Activated B cell treated with CpG ODN at 0.5 μM for 24 hours (primary cell): ENCODE data around the gene GARIN5A. TPM values are rescaled to one million over a fixed set of nuclear protein-coding genes. Genes with fewer than 3 reads are reported as not detected.

Experiments used
- ATAC-seq: fragments of 200-7000 bp; cut with Tn5 transposase; one replicate; pipeline ENCODE4 v1.10.0; 2021; ENCODE audit warnings: low read depth, mild to moderate bottlenecking, moderate library complexity
- CTCF ChIA-PET: fragments of 350-600 bp; sonication (Branson Sonifier 250); formaldehyde crosslinking; loops from one replicate; lab custom pipeline; 2021; ENCODE audit warnings: antibody characterized with exemption; lab: Charles Lee
- POLR2A ChIA-PET: fragments of 350-600 bp; sonication (Branson Sonifier 250); formaldehyde crosslinking; loops from one replicate; lab custom pipeline; 2021; ENCODE audit warnings: antibody characterized with exemption; lab: Charles Lee
- DNase-seq: peaks from one replicate; pipeline ENCODE4 v3.0.0; 2022
- H3K27ac Mint-ChIP-seq: one replicate; pipeline ENCODE4 v1.8.0; 2020; ENCODE audit warnings: mixed read lengths
- H3K27me3 Mint-ChIP-seq: one replicate; pipeline ENCODE4 v1.8.0; 2021; ENCODE audit warnings: mixed read lengths
- H3K36me3 Mint-ChIP-seq: one replicate; pipeline ENCODE4 v1.8.0; 2021; ENCODE audit warnings: low read depth, mixed read lengths
- H3K4me1 Mint-ChIP-seq: one replicate; pipeline ENCODE4 v1.8.0; 2021; ENCODE audit warnings: mixed read lengths
- H3K4me3 Mint-ChIP-seq: one replicate; pipeline ENCODE4 v1.8.0; 2020; ENCODE audit warnings: mild to moderate bottlenecking, mixed read lengths
- H3K9me3 Mint-ChIP-seq: one replicate; pipeline ENCODE4 v1.8.0; 2020; ENCODE audit warnings: mixed read lengths
- CTCF ChIP-seq: fragments of 200-600 bp; IDR thresholded peaks from one replicate; pipeline ENCODE4 v1.8.0; 2022; ENCODE audit warnings: antibody characterized with exemption, mild to moderate bottlenecking
- intact Hi-C: fragments of 100-400 bp; cut with micrococcal nuclease; formaldehyde crosslinking; loops from one replicate; pipeline ENCODE4 v1.15.1; 2024
- total RNA-seq: library from RNA; stranded (reverse); gene quantifications from 2 replicates; pipeline ENCODE4 v1.2.3, GENCODE V29; 2022

Gene GARIN5A
- total RNA-seq, 1 donor from 2014 or later = 0.67 TPM

GRCh38 chr19:50464348-50464747 is 12.3 kb downstream of the GARIN5A start:
- POLR2A ChIA-PET = no interaction called here

DNA sequence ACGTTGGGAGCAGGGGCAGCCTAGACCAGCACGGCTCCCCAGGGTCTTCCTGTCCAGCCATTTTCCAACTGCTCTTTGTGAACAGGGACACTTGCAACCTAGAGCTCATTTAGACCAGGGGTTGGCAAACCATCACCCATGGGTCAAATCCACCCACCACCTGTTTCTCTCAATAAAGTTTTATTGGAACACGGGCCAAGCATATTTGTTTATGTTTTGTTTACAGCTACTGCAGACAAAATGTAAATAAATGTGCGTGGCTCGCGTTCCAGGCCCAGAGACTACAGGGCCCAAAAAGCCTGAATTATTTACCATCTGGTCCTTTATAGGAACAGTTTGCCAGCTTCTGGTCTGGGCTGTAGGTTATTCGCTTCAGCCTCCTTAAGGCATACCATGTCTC is 13.7 kb downstream of the GARIN5A start:
- no peaks in the 10 kb centered on the region for H3K9me3 Mint-ChIP-seq
- CTCF ChIA-PET = interaction anchor here (1.0 to 4.1 kb wide), 6 partner anchors 48 to 211 kb away, joined by 4 to 92 read pairs (median 6); no protein-coding TSS in a partner anchor
- H3K4me1 Mint-ChIP-seq = peaks cover 24% of the 10 kb centered on the region
- intact Hi-C loops = no loop called here
- peaks cover 2% of the 10 kb centered on the region for H3K27me3 Mint-ChIP-seq
- TF ChIP-seq CTCF = no peak
- POLR2A ChIA-PET = interaction anchor here (0.6 to 1.1 kb wide), 3 partner anchors 16 to 1491 kb away, joined by 3 to 5 read pairs (median 4); no protein-coding TSS in a partner anchor
- ATAC-seq (no peak), DNase-seq (no peak)
- no peaks in the 10 kb centered on the region for H3K36me3 Mint-ChIP-seq
- no peak overlapping the region for H3K4me3 Mint-ChIP-seq
- no peak overlapping the region for H3K27ac Mint-ChIP-seq

More at GRCh38 chr19:50464348-50464747, 12.3 kb downstream of the GARIN5A start:
- Mint-ChIP-seq H3K27ac (no peak overlapping the region), H3K27me3 (peaks cover 5% of the 10 kb centered on the region), H3K9me3 (no peaks in the 10 kb centered on the region), H3K4me3 (no peak overlapping the region), H3K4me1 (peaks cover 19% of the 10 kb centered on the region), H3K36me3 (no peaks in the 10 kb centered on the region)
- ATAC-seq (no peak), DNase-seq (no peak)
- CTCF ChIA-PET = no interaction called here
- intact Hi-C loops = no loop called here
- no peak for TF ChIP-seq CTCF

DNA sequence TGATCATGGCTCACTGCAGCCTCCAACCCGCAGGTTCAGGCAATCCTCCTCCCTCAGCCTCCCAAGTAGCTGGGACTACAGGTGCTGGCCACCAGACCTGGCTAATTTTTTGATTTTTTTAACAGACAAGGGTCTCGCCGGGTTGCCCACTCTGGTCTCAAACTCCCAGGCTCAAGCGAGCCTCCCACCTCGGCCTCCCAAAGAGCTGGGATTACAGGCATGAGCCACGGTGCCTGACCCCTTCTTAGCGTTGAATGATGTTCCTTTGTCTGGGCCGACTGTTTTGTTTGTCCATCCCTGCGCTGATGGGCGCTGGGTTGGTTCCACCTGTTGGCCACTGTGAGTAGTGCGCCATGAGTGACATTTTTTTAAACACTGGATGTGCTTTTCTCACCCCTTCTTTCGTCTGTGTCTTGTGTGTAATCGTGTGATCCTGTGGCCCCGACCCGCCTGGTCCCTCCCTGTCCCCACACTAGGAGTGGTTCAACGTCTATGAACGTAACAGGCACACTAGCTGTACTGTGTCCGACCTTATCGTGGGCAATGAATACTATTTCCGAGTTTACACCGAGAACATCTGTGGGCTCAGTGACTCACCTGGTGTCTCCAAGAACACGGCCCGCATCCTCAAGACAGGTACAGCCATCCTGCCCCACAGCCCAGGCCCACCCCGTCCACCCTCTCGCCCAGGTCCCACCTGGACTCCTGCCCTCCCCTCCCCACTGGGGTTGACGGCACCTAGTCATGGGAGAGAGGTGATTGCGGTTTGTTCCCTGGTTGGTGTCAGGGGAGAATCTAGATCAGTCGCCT is 15.4 kb downstream of the GARIN5A start:
- ChIA-PET CTCF (interaction anchor here (0.7 to 4.1 kb wide), 24 partner anchors 11 to 460 kb away, joined by 3 to 92 read pairs (median 4); partner anchors contain the start of genes JOSD2 and NR1H2), POLR2A (interaction anchor here (0.5 to 2.9 kb wide), 22 partner anchors 11 to 343 kb away, joined by 3 to 36 read pairs (median 8); partner anchors contain the start of genes JOSD2, KCNC3, MYBPC2 and NR1H2)
- ATAC-seq = peak; percentile 65
- intact Hi-C loops = loop anchor here (1.0 kb wide), 6 partner anchors 15 to 209 kb away; partner anchors contain the start of genes EMC10 and GARIN5A
- H3K27me3 Mint-ChIP-seq = no peaks in the 10 kb centered on the region
- H3K36me3 Mint-ChIP-seq = no peaks in the 10 kb centered on the region
- DNase-seq = peak; percentile 61
- peak; percentile 29 for TF ChIP-seq CTCF
- H3K4me3 Mint-ChIP-seq = peak overlapping the region; percentile 44
- H3K9me3 Mint-ChIP-seq = no peaks in the 10 kb centered on the region
- H3K4me1 Mint-ChIP-seq = peaks cover 24% of the 10 kb centered on the region
- peak overlapping the region; percentile 90 for H3K27ac Mint-ChIP-seq

DNA sequence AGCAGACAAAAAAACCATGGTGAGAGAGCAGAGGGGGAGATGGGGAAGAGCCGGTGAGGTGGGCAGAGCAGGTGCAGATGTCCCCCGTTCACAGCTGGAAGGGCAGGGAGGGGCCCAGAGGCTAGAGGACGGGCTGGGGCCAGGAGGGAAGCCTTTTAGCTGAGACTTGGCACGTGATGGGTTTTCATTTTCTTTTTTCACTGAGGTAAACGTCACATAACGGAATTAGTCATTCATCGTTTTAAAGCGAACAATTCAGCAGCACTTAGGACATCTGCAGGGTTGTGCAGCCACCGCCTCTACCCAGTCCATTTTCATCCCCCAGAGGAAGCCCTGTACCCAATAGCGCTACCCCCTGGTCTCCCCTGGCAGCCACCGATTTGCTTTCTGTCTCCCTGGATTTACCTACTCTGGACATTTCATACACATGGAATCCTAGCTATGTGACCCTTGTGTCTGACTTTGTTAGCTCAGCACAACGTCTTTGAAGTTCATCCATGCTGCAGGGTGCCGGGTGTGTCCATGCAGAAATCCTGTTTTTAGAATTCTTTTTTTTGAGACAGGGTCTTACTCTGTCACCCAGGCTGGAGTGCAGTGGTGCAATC is 16.4 kb downstream of the GARIN5A start:
- CTCF ChIA-PET = interaction anchor here (0.7 to 4.1 kb wide), 23 partner anchors 10 to 461 kb away, joined by 3 to 92 read pairs (median 4); partner anchors contain the start of genes JOSD2 and NR1H2
- intact Hi-C loops = loop anchor here (1.0 kb wide), 2 partner anchors 29 to 51 kb away; partner anchors contain the start of gene JOSD2
- no peaks in the 10 kb centered on the region for H3K27me3 Mint-ChIP-seq

More for the DNA sequence above, 16.4 kb downstream of the GARIN5A start:
- no peaks in the 10 kb centered on the region for H3K36me3 Mint-ChIP-seq
- peak; percentile 42 for DNase-seq
- H3K9me3 Mint-ChIP-seq = no peaks in the 10 kb centered on the region
- TF ChIP-seq CTCF = no peak
- H3K4me3 Mint-ChIP-seq = peak overlapping the region; percentile 72
- H3K27ac Mint-ChIP-seq = peak overlapping the region; percentile 90
- H3K4me1 Mint-ChIP-seq = peaks cover 24% of the 10 kb centered on the region
- peak; percentile 83 for ATAC-seq
- POLR2A ChIA-PET = interaction anchor here (0.5 to 2.9 kb wide), 25 partner anchors 10 to 344 kb away, joined by 3 to 36 read pairs (median 7); partner anchors contain the start of genes JOSD2, KCNC3, MYBPC2 and NR1H2
